ENCODE data around the gene FLYWCH2.

The FLYWCH2 gene

DNA sequence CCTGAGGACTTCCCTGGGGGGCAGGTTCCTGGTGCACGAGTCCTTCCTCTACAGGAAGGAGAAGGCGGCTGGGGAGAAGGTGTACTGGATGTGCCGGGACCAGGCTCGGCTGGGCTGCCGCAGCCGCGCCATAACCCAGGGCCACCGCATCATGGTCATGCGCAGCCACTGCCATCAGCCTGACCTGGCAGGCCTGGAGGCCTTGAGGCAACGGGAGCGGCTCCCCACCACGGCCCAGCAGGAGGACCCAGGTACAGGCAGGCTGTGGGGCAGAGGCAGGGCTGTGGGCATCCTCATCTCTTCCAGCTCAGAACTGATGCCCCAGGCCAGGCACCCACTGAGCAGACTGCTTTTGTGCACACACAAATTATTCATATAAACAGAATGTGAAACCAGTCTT is 55.2 kb downstream of the FLYWCH2 start:
- CTCF ChIA-PET = interaction anchor here (0.6 to 3.8 kb wide), 2 partner anchors 11 to 23 kb away, joined by 3 to 20 read pairs; no protein-coding TSS in a partner anchor

GRCh38 chr16:2939968-2940367 is 57.0 kb downstream of the FLYWCH2 start:
- Histone ChIP-seq H3K9me3 (ENCODE audit: control insufficient read depth, insufficient read depth, low read depth, low read length) (no peaks in the 10 kb centered on the region), H3K36me3 (ENCODE audit: control insufficient read depth in 2 of 2, insufficient read depth in 1 of 2, low read length in 2 of 2) (peaks cover 11 to 79% of the 10 kb centered on the region in 2 experiments; a peak in 2 of 3 replicates), H3K4me1 (ENCODE audit: control insufficient read depth, insufficient read depth, low read length) (no peaks in the 10 kb centered on the region), H3K27ac (ENCODE audit: extremely low read depth, low read depth, low read length) (no peak overlapping the region), H3K4me3 (ENCODE audit: low read depth, low read length) (no peak overlapping the region)
- CTCF ChIA-PET = interaction anchor here (1.9 to 3.8 kb wide), 2 partner anchors 13 to 22 kb away, joined by 5 to 20 read pairs; no protein-coding TSS in a partner anchor
- no peak for TF ChIP-seq ZNF114 (tag by site-specific recombination; IDR thresholded peaks at IDR 0.05)
- TF ChIP-seq ZNF449 (tag by site-specific recombination; IDR thresholded peaks at IDR 0.05) = peak; percentile 77
- no peak for TF ChIP-seq SALL2 (tag by site-specific recombination; IDR thresholded peaks at IDR 0.05; ENCODE audit: borderline replicate concordance)
- POLR2A ChIA-PET = no interaction called here

More for the DNA sequence above, 55.2 kb downstream of the FLYWCH2 start:
- H3K27ac ChIP-seq (ENCODE audit: extremely low read depth, low read depth, low read length) = no peak overlapping the region
- H3K9me3 ChIP-seq (ENCODE audit: control insufficient read depth, insufficient read depth, low read depth, low read length) = no peaks in the 10 kb centered on the region
- TF ChIP-seq ZNF24 (tag by site-specific recombination; IDR thresholded peaks at IDR 0.05) (no peak), ZNF776 (tag by site-specific recombination; IDR thresholded peaks at IDR 0.05; ENCODE audit: borderline replicate concordance) (no peak), ZNF354C (tag by site-specific recombination; IDR thresholded peaks at IDR 0.05; ENCODE audit: borderline replicate concordance, low read depth) (no peak), KLF16 (tag by site-specific recombination; IDR thresholded peaks at IDR 0.05) (no peak), GLI4 (tag by site-specific recombination; IDR thresholded peaks at IDR 0.05) (no peak), ZNF473 (tag by site-specific recombination; IDR thresholded peaks at IDR 0.05) (no peak), ZNF558 (tag by site-specific recombination; IDR thresholded peaks at IDR 0.05) (no peak), PBX3 (CRISPR knock-in tag; IDR thresholded peaks at IDR 0.05) (no peak)
- TF ChIP-seq, protein P1, sequence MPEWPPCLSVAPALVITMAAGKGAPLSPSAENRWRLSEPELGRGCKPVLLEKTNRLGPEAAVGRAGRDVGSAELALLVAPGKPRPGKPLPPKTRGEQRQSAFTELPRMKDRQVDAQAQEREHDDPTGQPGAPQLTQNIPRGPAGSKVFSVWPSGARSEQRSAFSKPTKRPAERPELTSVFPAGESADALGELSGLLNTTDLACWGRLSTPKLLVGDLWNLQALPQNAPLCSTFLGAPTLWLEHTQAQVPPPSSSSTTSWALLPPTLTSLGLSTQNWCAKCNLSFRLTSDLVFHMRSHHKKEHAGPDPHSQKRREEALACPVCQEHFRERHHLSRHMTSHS (tag by site-specific recombination; IDR thresholded peaks at IDR 0.05) = no peak
- POLR2A ChIA-PET = no interaction called here
- no peaks in the 10 kb centered on the region for H3K4me1 ChIP-seq (ENCODE audit: control insufficient read depth, insufficient read depth, low read length)
- H3K36me3 ChIP-seq (ENCODE audit: control insufficient read depth in 2 of 2, insufficient read depth in 1 of 2, low read length in 2 of 2) = peaks cover 11 to 86% of the 10 kb centered on the region in 2 experiments; a peak in 2 of 3 replicates
- no peak overlapping the region for H3K4me3 ChIP-seq (ENCODE audit: low read depth, low read length)

- Histone ChIP-seq H3K27ac (ENCODE audit: extremely low read depth, low read depth, low read length) (no peak overlapping the region), H3K36me3 (ENCODE audit: control insufficient read depth in 2 of 2, insufficient read depth in 1 of 2, low read length in 2 of 2) (peaks cover 11 to 68% of the 10 kb centered on the region in 2 experiments; a peak in 2 of 3 replicates), H3K9me3 (ENCODE audit: control insufficient read depth, insufficient read depth, low read depth, low read length) (no peaks in the 10 kb centered on the region), H3K4me3 (ENCODE audit: low read depth, low read length) (no peak overlapping the region), H3K4me1 (ENCODE audit: control insufficient read depth, insufficient read depth, low read length) (no peaks in the 10 kb centered on the region)
- CTCF ChIA-PET = interaction anchor here (0.6 to 2.4 kb wide), 5 partner anchors 15 to 250 kb away, joined by 3 to 15 read pairs (median 3); no protein-coding TSS in a partner anchor
- TF ChIP-seq HOXA7 (CRISPR knock-in tag; IDR thresholded peaks at IDR 0.05; ENCODE audit: borderline replicate concordance) = no peak
- TF ChIP-seq KLF8 (tag by site-specific recombination; IDR thresholded peaks at IDR 0.05) = no peak
- no peak for TF ChIP-seq ZNF768 (tag by site-specific recombination; IDR thresholded peaks at IDR 0.05)
- POLR2A ChIA-PET = interaction anchor here (0.6 kb wide), 1 partner anchor 45 kb away, joined by 4 read pairs; no protein-coding TSS in a partner anchor
These were observed 59.0 kb downstream of the FLYWCH2 start for GRCh38 chr16:2942045-2942444.

All from HEK293 (cell line).